Measurements from ENCODE around the gene ADAMTS20. TPM values are rescaled to one million over a fixed set of nuclear protein-coding genes. Genes with fewer than 3 reads are reported as not detected.

Gene ADAMTS20
- total and polyA plus RNA-seq, 2 donors (not counting 1 experiment from before 2014, with no cell fraction given) = not detected

- TF ChIP-seq EZH2 (IDR thresholded peaks at IDR 0.05; ENCODE audit: low read length, missing control alignments) (no peak), CTCF (conservative IDR thresholded peaks at IDR 0.05 in 1 of 2, IDR thresholded peaks at IDR 0.05 in 1 of 2; ENCODE audit: low read depth in 1 of 2, low read length in 2 of 2) (no peak)
- DNase-seq (ENCODE audit: low read depth in 2 of 2) = no peak
- no peak overlapping the region for H3K4me3 ChIP-seq (replicated peaks in 1 of 4; ENCODE audit: control extremely low read depth in 1 of 4, insufficient read depth in 1 of 4, low read depth in 3 of 4, low read length in 4 of 4)
- no peaks in the 10 kb centered on the region for H3K27me3 ChIP-seq (ENCODE audit: control insufficient read depth, insufficient read depth, low read length)
- no peaks in the 10 kb centered on the region for H3K36me3 ChIP-seq (ENCODE audit: control insufficient read depth, insufficient read depth, low read length)
- H3K27ac ChIP-seq (ENCODE audit: insufficient read depth, low read length) = no peak overlapping the region
- H3K4me2 ChIP-seq (ENCODE audit: extremely low read depth, insufficient read depth, low read length) = no peak overlapping the region
- H2AFZ ChIP-seq (ENCODE audit: low read length) = no peak overlapping the region
- no peaks in the 10 kb centered on the region for H4K20me1 ChIP-seq (ENCODE audit: control insufficient read depth, extremely low read depth, insufficient read depth, low read length)
- H3K9ac ChIP-seq (ENCODE audit: insufficient read depth, low read length) = no peak overlapping the region
- H3K4me1 ChIP-seq (ENCODE audit: control insufficient read depth, extremely low read depth, insufficient read depth, low read length) = no peaks in the 10 kb centered on the region
- H3K9me3 ChIP-seq (ENCODE audit: control insufficient read depth, insufficient read depth, low read depth, low read length) = no peaks in the 10 kb centered on the region
- no peaks in the 10 kb centered on the region for H3K79me2 ChIP-seq (ENCODE audit: control insufficient read depth, insufficient read depth, low read length)
Observed at GRCh38 chr12:43462080-43462479, 89.9 kb downstream of the ADAMTS20 start.

GRCh38 chr12:43459285-43459684 lies 92.7 kb downstream of the ADAMTS20 start:
- Histone ChIP-seq H3K4me2 (ENCODE audit: extremely low read depth, insufficient read depth, low read length) (no peak overlapping the region), H3K9me3 (ENCODE audit: control insufficient read depth, insufficient read depth, low read depth, low read length) (no peaks in the 10 kb centered on the region), H3K27me3 (ENCODE audit: control insufficient read depth, insufficient read depth, low read length) (no peaks in the 10 kb centered on the region), H3K4me1 (ENCODE audit: control insufficient read depth, extremely low read depth, insufficient read depth, low read length) (no peaks in the 10 kb centered on the region), H3K27ac (ENCODE audit: insufficient read depth, low read length) (no peak overlapping the region), H3K79me2 (ENCODE audit: control insufficient read depth, insufficient read depth, low read length) (no peaks in the 10 kb centered on the region), H3K4me3 (replicated peaks in 1 of 4; ENCODE audit: control extremely low read depth in 1 of 4, insufficient read depth in 1 of 4, low read depth in 3 of 4, low read length in 4 of 4) (no peak overlapping the region), H2AFZ (ENCODE audit: low read length) (no peak overlapping the region), H3K9ac (ENCODE audit: insufficient read depth, low read length) (no peak overlapping the region), H4K20me1 (ENCODE audit: control insufficient read depth, extremely low read depth, insufficient read depth, low read length) (no peaks in the 10 kb centered on the region), H3K36me3 (ENCODE audit: control insufficient read depth, insufficient read depth, low read length) (no peaks in the 10 kb centered on the region)
- no peak for TF ChIP-seq CTCF (conservative IDR thresholded peaks at IDR 0.05 in 1 of 2, IDR thresholded peaks at IDR 0.05 in 1 of 2; ENCODE audit: low read depth in 1 of 2, low read length in 2 of 2)
- TF ChIP-seq EZH2 (IDR thresholded peaks at IDR 0.05; ENCODE audit: low read length, missing control alignments) = no peak
- no peak for DNase-seq (ENCODE audit: low read depth in 2 of 2)

GRCh38 chr12:43453761-43454160 lies 98.2 kb downstream of the ADAMTS20 start:
- Histone ChIP-seq H3K27me3 (ENCODE audit: control insufficient read depth, insufficient read depth, low read length) (no peaks in the 10 kb centered on the region), H3K36me3 (ENCODE audit: control insufficient read depth, insufficient read depth, low read length) (no peaks in the 10 kb centered on the region), H4K20me1 (ENCODE audit: control insufficient read depth, extremely low read depth, insufficient read depth, low read length) (no peaks in the 10 kb centered on the region), H3K4me2 (ENCODE audit: extremely low read depth, insufficient read depth, low read length) (no peak overlapping the region), H3K4me3 (replicated peaks in 1 of 4; ENCODE audit: control extremely low read depth in 1 of 4, insufficient read depth in 1 of 4, low read depth in 3 of 4, low read length in 4 of 4) (no peak overlapping the region), H3K4me1 (ENCODE audit: control insufficient read depth, extremely low read depth, insufficient read depth, low read length) (no peaks in the 10 kb centered on the region), H3K9me3 (ENCODE audit: control insufficient read depth, insufficient read depth, low read depth, low read length) (no peaks in the 10 kb centered on the region), H3K27ac (ENCODE audit: insufficient read depth, low read length) (no peak overlapping the region), H2AFZ (ENCODE audit: low read length) (no peak overlapping the region), H3K79me2 (ENCODE audit: control insufficient read depth, insufficient read depth, low read length) (no peaks in the 10 kb centered on the region), H3K9ac (ENCODE audit: insufficient read depth, low read length) (no peak overlapping the region)
- TF ChIP-seq CTCF (conservative IDR thresholded peaks at IDR 0.05 in 1 of 2, IDR thresholded peaks at IDR 0.05 in 1 of 2; ENCODE audit: low read depth in 1 of 2, low read length in 2 of 2) (no peak), EZH2 (IDR thresholded peaks at IDR 0.05; ENCODE audit: low read length, missing control alignments) (no peak)
- no peak for DNase-seq (ENCODE audit: low read depth in 2 of 2)

Data from fibroblast of lung (primary cell).